K562 (cell line): Measurements from ENCODE around the gene SLC35E3. TPM values are rescaled to one million over a fixed set of nuclear protein-coding genes. Genes with fewer than 3 reads are reported as not detected.

ENCODE experiments used
- ATAC-seq: fragments of 200-7000 bp; cut with Tn5 transposase; 3 replicates; pipeline ENCODE4 v1.9.1; 2020; ENCODE audit warnings: moderate library complexity
- BruUV-seq: library from RNA; stranded (reverse); fragments of 400-500 nt; replicated peaks from 2 replicates; lab custom pipeline; 2021; lab: Mats Ljungman, UMichigan
- CTCF ChIA-PET: fragments of 300-600 bp; formaldehyde crosslinking; extraction: SDS; loops from one replicate; lab custom pipeline; 2021; ENCODE audit warnings: low intra/inter-chr PET ratio; lab: Yijun Ruan, JAX
- POLR2A ChIA-PET: fragments of 300-600, 350-650 bp; sonication (Branson Sonifier 250); formaldehyde crosslinking; extraction: SDS; loops from one replicate; lab custom pipeline; 2021; ENCODE audit warnings: antibody characterized with exemption, inconsistent platforms; lab: Yijun Ruan, JAX
- DNase-seq, 4 experiments: peaks; one replicate each; pipeline versions ENCODE4 v3.0.0 to v3.0.0-alpha.2; 2011 to 2018; ENCODE audit warnings: low spot score in 3 of 4, mixed read lengths in 3 of 4; ENCODE audit errors: extremely low read depth in 1 of 4
- FAIRE-seq: peaks from 2 replicates; lab custom pipeline; 2011; peaks lifted over from hg19 to GRCh38; lab: Jason Lieb, UNC
- H2AFZ ChIP-seq: 2 replicates; pipeline ENCODE4 v1.6.0; 2011; ENCODE audit warnings: low read depth, low read length, control low read depth, inconsistent platforms
- H3K27ac ChIP-seq: fragments of 200-600 bp; 3 replicates; pipeline ENCODE4 v1.8.0; 2011; ENCODE audit warnings: low read depth, mild to moderate bottlenecking, control low read depth, inconsistent platforms, low read length, moderate library complexity, mixed read lengths; ENCODE audit errors: extremely low read depth
- H3K27me3 ChIP-seq, 2 experiments: fragments of 300-600 bp in 1 of 2; 2 replicates in 1 of 2; 3 replicates in 1 of 2; pipeline versions ENCODE4 v1.6.0 to v1.8.0; 2011; ENCODE audit warnings: inconsistent platforms in 2 of 2, low read length in 2 of 2, mild to moderate bottlenecking in 1 of 2, mixed read lengths in 1 of 2, moderate library complexity in 1 of 2; ENCODE audit not compliant: control insufficient read depth in 2 of 2, insufficient read depth in 2 of 2
- H3K36me3 ChIP-seq: fragments of 300-600 bp; 3 replicates; pipeline ENCODE4 v1.8.0; 2011; ENCODE audit warnings: mild to moderate bottlenecking, low read length, inconsistent platforms; ENCODE audit not compliant: control insufficient read depth, insufficient read depth
- H3K4me1 ChIP-seq, 2 experiments: fragments of 200-600 bp in 1 of 2; replicated peaks in 1 of 2; 2 replicates in 1 of 2; 3 replicates in 1 of 2; pipeline versions ENCODE4 v1.5.1 to v1.8.0; 2011; ENCODE audit warnings: inconsistent platforms in 2 of 2, low read length in 2 of 2, mild to moderate bottlenecking in 1 of 2, mixed read lengths in 1 of 2, moderate library complexity in 1 of 2; ENCODE audit not compliant: control insufficient read depth in 2 of 2, insufficient read depth in 2 of 2
- H3K4me2 ChIP-seq: 2 replicates; pipeline ENCODE4 v1.6.1; 2011; ENCODE audit warnings: low read length, control low read depth, inconsistent platforms, mixed read lengths; ENCODE audit not compliant: insufficient read depth
- H3K4me3 ChIP-seq: fragments of 200-600 bp; sonication (generic), shearing (Covaris generic); 2 replicates; pipeline ENCODE4 v1.5.1; 2016; ENCODE audit warnings: control low read depth, inconsistent platforms
- H3K79me2 ChIP-seq: fragments of 200-600 bp; 3 replicates; pipeline ENCODE4 v1.8.0; 2011; ENCODE audit warnings: low read length, inconsistent platforms; ENCODE audit not compliant: control insufficient read depth, insufficient read depth
- H3K9ac ChIP-seq, 2 experiments: 2 replicates each; pipeline versions ENCODE4 v1.6.0 to v1.6.1; 2011; ENCODE audit warnings: low read depth in 2 of 2, low read length in 2 of 2, control low read depth in 1 of 2, inconsistent platforms in 1 of 2, mild to moderate bottlenecking in 1 of 2, mixed read lengths in 1 of 2; ENCODE audit not compliant: insufficient read depth in 1 of 2
- H3K9me1 ChIP-seq: one replicate; pipeline ENCODE4 v1.6.0; 2011; ENCODE audit warnings: inconsistent platforms, mild to moderate bottlenecking, low read length, moderate library complexity; ENCODE audit not compliant: control insufficient read depth, insufficient read depth
- H3K9me3 ChIP-seq: replicated peaks from 2 replicates; pipeline ENCODE4 v1.5.1; 2011; ENCODE audit warnings: low read depth, low read length, inconsistent platforms; ENCODE audit not compliant: control insufficient read depth, insufficient read depth
- H4K20me1 ChIP-seq: replicated peaks from 2 replicates; pipeline ENCODE4 v1.6.1; 2011; ENCODE audit warnings: low read length, inconsistent platforms, mixed read lengths; ENCODE audit not compliant: control insufficient read depth, insufficient read depth
- FOXP4 ChIP-seq: sonication (generic); formaldehyde crosslinking; IDR thresholded peaks from 2 replicates; pipeline ENCODE4 v1.8.0; 2022; ENCODE audit warnings: mild to moderate bottlenecking, missing genetic modification reagents, borderline replicate concordance
- PHB ChIP-seq: fragments of 250-450 bp; sonication (Bioruptor Pico); IDR thresholded peaks from 2 replicates; pipeline ENCODE4 v1.5.0; 2021
- POLR2A ChIP-seq: fragments of 450-650 bp; conservative IDR thresholded peaks from 2 replicates; pipeline ENCODE4 v1.6.1; 2016
- SIRT6 ChIP-seq: IDR thresholded peaks from one replicate; pipeline ENCODE4 v1.6.1; 2012; ENCODE audit warnings: low read depth, mild to moderate bottlenecking, control low read depth, inconsistent platforms, low read length, moderate library complexity
- WGBS: fragments of 100-300 bp; shearing (Covaris generic); methylation state at CpG from one replicate; pipeline ENCODE4 v1.1.6; 2016; ENCODE audit warnings: low coverage, mixed read lengths; ENCODE audit not compliant: insufficient coverage; ENCODE audit errors: missing lambda C conversion rate; 5-methylcytosine and 5-hydroxymethylcytosine counted together
- in situ Hi-C: fragments of 300-500 bp; cut with MboI; formaldehyde crosslinking; loops from 4 replicates; pipeline ENCODE4 v1.15.0; 2018; ENCODE audit warnings: inconsistent platforms, mixed read lengths
- intact Hi-C: fragments of 100-400 bp; cut with micrococcal nuclease; formaldehyde crosslinking; loops from 2 replicates; pipeline ENCODE4 v1.14.2; 2022
- polyA plus RNA-seq, 8 experiments: library from polyadenylated mRNA; depleted of rRNA in 4 of 8; stranded (reverse) in 5 of 8; unstranded in 3 of 8; fragments of >200 nt; fragmentation: Nextera tagmentation in 2 of 8; fragmentation: Illumina TruSeq in 1 of 8; extraction: Ambion mirVana in 2 of 8; extraction: Trizol in 1 of 8; gene quantifications; 2 replicates each; pipeline versions ENCODE4 v1.2.1 to v1.2.3, GENCODE V29; 2011 to 2014; ENCODE audit warnings: inconsistent platforms in 1 of 8, missing spikeins in 1 of 8
- total RNA-seq, 7 experiments: library from RNA; depleted of rRNA in 6 of 7; stranded (reverse); fragments of >200 nt in 6 of 7; fragmentation: Illumina TruSeq in 2 of 7; extraction: Trizol in 2 of 7; gene quantifications; 2 replicates each; pipeline versions ENCODE4 v1.2.1 to v1.2.3, GENCODE V29; 2011 to 2021; ENCODE audit warnings: low replicate concordance in 1 of 7
- TF ChIP-seq, protein P1 (sequence below): fragments of 150-350 bp; IDR thresholded peaks from 2 replicates; pipeline ENCODE4 v1.6.1; 2014; ENCODE audit warnings: low read depth, mild to moderate bottlenecking, low read length, borderline replicate concordance
- TF ChIP-seq, protein P2 (sequence below): sonication (generic); formaldehyde crosslinking; IDR thresholded peaks from 2 replicates; pipeline ENCODE4 v1.8.0; 2023; ENCODE audit warnings: mild to moderate bottlenecking, missing genetic modification reagents

SLC35E3 gene
- total and polyA plus RNA-seq, 9 of the 15 experiments (the other 6 are each of a cell fraction or from before 2014, with no cell fraction given): 1.2 to 5.9 (median 3.8) TPM

GRCh38 chr12:68761442-68761812 lies 15.5 kb downstream of the SLC35E3 start:
- FAIRE-seq (no peak), DNase-seq (no peak)
- Histone ChIP-seq H3K27me3 (no peaks in the 10 kb centered on the region), H3K9me3 (no peaks in the 10 kb centered on the region; the same call in 1 of the 2 replicates), H2AFZ (no peak overlapping the region), H3K4me2 (no peak overlapping the region), H3K9me1 (no peaks in the 10 kb centered on the region), H3K27ac (no peak overlapping the region)
- POLR2A ChIA-PET: no interaction called here
- TF ChIP-seq SIRT6: no peak
- TF ChIP-seq, protein P1, sequence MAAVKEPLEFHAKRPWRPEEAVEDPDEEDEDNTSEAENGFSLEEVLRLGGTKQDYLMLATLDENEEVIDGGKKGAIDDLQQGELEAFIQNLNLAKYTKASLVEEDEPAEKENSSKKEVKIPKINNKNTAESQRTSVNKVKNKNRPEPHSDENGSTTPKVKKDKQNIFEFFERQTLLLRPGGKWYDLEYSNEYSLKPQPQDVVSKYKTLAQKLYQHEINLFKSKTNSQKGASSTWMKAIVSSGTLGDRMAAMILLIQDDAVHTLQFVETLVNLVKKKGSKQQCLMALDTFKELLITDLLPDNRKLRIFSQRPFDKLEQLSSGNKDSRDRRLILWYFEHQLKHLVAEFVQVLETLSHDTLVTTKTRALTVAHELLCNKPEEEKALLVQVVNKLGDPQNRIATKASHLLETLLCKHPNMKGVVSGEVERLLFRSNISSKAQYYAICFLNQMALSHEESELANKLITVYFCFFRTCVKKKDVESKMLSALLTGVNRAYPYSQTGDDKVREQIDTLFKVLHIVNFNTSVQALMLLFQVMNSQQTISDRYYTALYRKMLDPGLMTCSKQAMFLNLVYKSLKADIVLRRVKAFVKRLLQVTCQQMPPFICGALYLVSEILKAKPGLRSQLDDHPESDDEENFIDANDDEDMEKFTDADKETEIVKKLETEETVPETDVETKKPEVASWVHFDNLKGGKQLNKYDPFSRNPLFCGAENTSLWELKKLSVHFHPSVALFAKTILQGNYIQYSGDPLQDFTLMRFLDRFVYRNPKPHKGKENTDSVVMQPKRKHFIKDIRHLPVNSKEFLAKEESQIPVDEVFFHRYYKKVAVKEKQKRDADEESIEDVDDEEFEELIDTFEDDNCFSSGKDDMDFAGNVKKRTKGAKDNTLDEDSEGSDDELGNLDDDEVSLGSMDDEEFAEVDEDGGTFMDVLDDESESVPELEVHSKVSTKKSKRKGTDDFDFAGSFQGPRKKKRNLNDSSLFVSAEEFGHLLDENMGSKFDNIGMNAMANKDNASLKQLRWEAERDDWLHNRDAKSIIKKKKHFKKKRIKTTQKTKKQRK: no peak
- TF ChIP-seq FOXP4 (CRISPR knock-in tag): no peak
- TF ChIP-seq, protein P2, sequence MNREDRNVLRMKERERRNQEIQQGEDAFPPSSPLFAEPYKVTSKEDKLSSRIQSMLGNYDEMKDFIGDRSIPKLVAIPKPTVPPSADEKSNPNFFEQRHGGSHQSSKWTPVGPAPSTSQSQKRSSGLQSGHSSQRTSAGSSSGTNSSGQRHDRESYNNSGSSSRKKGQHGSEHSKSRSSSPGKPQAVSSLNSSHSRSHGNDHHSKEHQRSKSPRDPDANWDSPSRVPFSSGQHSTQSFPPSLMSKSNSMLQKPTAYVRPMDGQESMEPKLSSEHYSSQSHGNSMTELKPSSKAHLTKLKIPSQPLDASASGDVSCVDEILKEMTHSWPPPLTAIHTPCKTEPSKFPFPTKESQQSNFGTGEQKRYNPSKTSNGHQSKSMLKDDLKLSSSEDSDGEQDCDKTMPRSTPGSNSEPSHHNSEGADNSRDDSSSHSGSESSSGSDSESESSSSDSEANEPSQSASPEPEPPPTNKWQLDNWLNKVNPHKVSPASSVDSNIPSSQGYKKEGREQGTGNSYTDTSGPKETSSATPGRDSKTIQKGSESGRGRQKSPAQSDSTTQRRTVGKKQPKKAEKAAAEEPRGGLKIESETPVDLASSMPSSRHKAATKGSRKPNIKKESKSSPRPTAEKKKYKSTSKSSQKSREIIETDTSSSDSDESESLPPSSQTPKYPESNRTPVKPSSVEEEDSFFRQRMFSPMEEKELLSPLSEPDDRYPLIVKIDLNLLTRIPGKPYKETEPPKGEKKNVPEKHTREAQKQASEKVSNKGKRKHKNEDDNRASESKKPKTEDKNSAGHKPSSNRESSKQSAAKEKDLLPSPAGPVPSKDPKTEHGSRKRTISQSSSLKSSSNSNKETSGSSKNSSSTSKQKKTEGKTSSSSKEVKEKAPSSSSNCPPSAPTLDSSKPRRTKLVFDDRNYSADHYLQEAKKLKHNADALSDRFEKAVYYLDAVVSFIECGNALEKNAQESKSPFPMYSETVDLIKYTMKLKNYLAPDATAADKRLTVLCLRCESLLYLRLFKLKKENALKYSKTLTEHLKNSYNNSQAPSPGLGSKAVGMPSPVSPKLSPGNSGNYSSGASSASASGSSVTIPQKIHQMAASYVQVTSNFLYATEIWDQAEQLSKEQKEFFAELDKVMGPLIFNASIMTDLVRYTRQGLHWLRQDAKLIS (CRISPR knock-in tag): no peak
- TF ChIP-seq PHB (CRISPR knock-in tag): no peak
- no peak for TF ChIP-seq POLR2A
- TF ChIP-seq, all 486 proteins: peak for 0
- Histone ChIP-seq H3K9ac (no peak overlapping the region), H3K4me3 (no peak overlapping the region), H3K4me1 (no peaks in the 10 kb centered on the region), H4K20me1 (no peaks in the 10 kb centered on the region), H3K79me2 (no peaks in the 10 kb centered on the region), H3K36me3 (peaks cover 23% of the 10 kb centered on the region; the same call in 2 of the 3 replicates)
- CTCF ChIA-PET: no interaction called here
- in situ Hi-C loops (no loop called here), intact Hi-C loops (no loop called here)
- ATAC-seq: no peak
- BruUV-seq: no TSS peak
- 64% methylated on average over 3 of the region's 3 CpGs for WGBS
